Putamen (tissue), 1 donor: ENCODE data around the gene ACOT8.
A peak's percentile ranks its signal among the peaks of the same experiment; 100 is the strongest.
"Not testable (repeated sequence)": the region's sequence is repeated elsewhere in the genome, so short reads cannot be mapped to it uniquely, and the experiment has no call there.

ENCODE experiments used
- DNase-seq: peaks from one replicate; pipeline ENCODE4 v3.0.0-alpha.2; 2016; ENCODE audit warnings: low spot score

Gene ACOT8

GRCh38 chr20:45887346-45887715, 30.1 kb upstream of the ACOT8 start, which contains the start of gene SPATA25:
Gene SPATA25 (minus strand): TSS chr20:45887622. CDS start chr20:45887590, 32 bp downstream.
- no peak for DNase-seq

- no peak for DNase-seq
Observed at GRCh38 chr20:45886590-45887345, 29.6 kb upstream of the ACOT8 start.

GRCh38 chr20:45883100-45883469, 25.9 kb upstream of the ACOT8 start:
- no peak for DNase-seq

GRCh38 chr20:45882469-45883099, 25.4 kb upstream of the ACOT8 start:
- DNase-seq, result no peak

GRCh38 chr20:45880988-45881788, 24.0 kb upstream of the ACOT8 start, which contains the start of gene ZSWIM1:
Gene ZSWIM1 (plus strand): TSS chr20:45881227. CDS start chr20:45882593, 1,366 bp downstream.
- peak; percentile 99 for DNase-seq

GRCh38 chr20:45878076-45878761, 21.0 kb upstream of the ACOT8 start:
- DNase-seq, result no peak

- no peak for DNase-seq
Observed at GRCh38 chr20:45874576-45874975, 17.4 kb upstream of the ACOT8 start.

- not testable (repeated sequence) for DNase-seq
Observed at GRCh38 chr20:45874104-45874481, 16.9 kb upstream of the ACOT8 start.

GRCh38 chr20:45873409-45874103, 16.4 kb upstream of the ACOT8 start:
- no peak for DNase-seq

- DNase-seq, result no peak
Observed at GRCh38 chr20:45872626-45873025, 15.4 kb upstream of the ACOT8 start.

GRCh38 chr20:45867819-45868176, 10.6 kb upstream of the ACOT8 start:
- no peak for DNase-seq

GRCh38 chr20:45867136-45867818, 10.1 kb upstream of the ACOT8 start:
- no peak for DNase-seq

- DNase-seq, result no peak
Observed at GRCh38 chr20:45866454-45866853, 9.3 kb upstream of the ACOT8 start.

GRCh38 chr20:45863543-45864470, 6.6 kb upstream of the ACOT8 start:
- DNase-seq, result no peak

- DNase-seq, result no peak
Observed at GRCh38 chr20:45861221-45862075, 4.3 kb upstream of the ACOT8 start.

GRCh38 chr20:45860560-45861220, 3.5 kb upstream of the ACOT8 start:
- DNase-seq, result no peak

- no peak for DNase-seq
Observed at GRCh38 chr20:45859916-45860315, 2.7 kb upstream of the ACOT8 start.

GRCh38 chr20:45857882-45858216, 657 bp upstream of the ACOT8 start:
- no peak for DNase-seq

GRCh38 chr20:45853484-45853883, 3.7 kb downstream of the ACOT8 start:
- DNase-seq, result no peak
